Right ventricle myocardium superior (tissue), 1 donor: ENCODE data around the gene CRYBG1. TPM values are rescaled to one million over a fixed set of nuclear protein-coding genes. Genes with fewer than 3 reads are reported as not detected.

ENCODE experiments used
- total RNA-seq: library from RNA; stranded (reverse); fragmentation: NEBNext Ultra II Directional; extraction: Animal tissue kit (Norgen Biotek cat#: 25700); gene quantifications from one replicate; pipeline ENCODE4 v1.2.1, GENCODE V29; 2021
- donor health status: DM: no; HTN: yes; CAD: no; lungs with severe emphysema.

Gene CRYBG1
- total RNA-seq, 1 donor from 2014 or later = 1.6 TPM

Other genes starting within 250 kb of the CRYBG1 start
- 14.8 TPM for gene ATG5, start 35.0 kb upstream of the CRYBG1 start, total RNA-seq